NCI-H2081 (cell line): Measurements from ENCODE around the gene SNAI1.
"Not testable (repeated sequence)": the region's sequence is repeated elsewhere in the genome, so short reads cannot be mapped to it uniquely, and the experiment has no call there.

Experiments used
- DNase-seq, 2 experiments: peaks; one replicate each; lab custom pipeline; 2025; lab: John Stamatoyannopoulos, UW

The SNAI1 gene

GRCh38 chr20:49987015-49987867, 4.5 kb downstream of the SNAI1 start:
- no peak for DNase-seq

DNA sequence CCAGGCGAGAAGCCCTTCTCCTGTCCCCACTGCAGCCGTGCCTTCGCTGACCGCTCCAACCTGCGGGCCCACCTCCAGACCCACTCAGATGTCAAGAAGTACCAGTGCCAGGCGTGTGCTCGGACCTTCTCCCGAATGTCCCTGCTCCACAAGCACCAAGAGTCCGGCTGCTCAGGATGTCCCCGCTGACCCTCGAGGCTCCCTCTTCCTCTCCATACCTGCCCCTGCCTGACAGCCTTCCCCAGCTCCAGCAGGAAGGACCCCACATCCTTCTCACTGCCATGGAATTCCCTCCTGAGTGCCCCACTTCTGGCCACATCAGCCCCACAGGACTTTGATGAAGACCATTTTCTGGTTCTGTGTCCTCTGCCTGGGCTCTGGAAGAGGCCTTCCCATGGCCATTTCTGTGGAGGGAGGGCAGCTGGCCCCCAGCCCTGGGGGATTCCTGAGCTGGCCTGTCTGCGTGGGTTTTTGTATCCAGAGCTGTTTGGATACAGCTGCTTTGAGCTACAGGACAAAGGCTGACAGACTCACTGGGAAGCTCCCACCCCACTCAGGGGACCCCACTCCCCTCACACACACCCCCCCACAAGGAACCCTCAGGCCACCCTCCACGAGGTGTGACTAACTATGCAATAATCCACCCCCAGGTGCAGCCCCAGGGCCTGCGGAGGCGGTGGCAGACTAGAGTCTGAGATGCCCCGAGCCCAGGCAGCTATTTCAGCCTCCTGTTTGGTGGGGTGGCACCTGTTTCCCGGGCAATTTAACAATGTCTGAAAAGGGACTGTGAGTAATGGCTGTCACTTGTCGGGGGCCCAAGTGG, 5.3 kb downstream of the SNAI1 start:
- DNase-seq: no peak

GRCh38 chr20:49989234-49990065, 6.7 kb downstream of the SNAI1 start:
- no peak for DNase-seq

GRCh38 chr20:49990271-49990720, 7.5 kb downstream of the SNAI1 start:
- no peak for DNase-seq

DNA sequence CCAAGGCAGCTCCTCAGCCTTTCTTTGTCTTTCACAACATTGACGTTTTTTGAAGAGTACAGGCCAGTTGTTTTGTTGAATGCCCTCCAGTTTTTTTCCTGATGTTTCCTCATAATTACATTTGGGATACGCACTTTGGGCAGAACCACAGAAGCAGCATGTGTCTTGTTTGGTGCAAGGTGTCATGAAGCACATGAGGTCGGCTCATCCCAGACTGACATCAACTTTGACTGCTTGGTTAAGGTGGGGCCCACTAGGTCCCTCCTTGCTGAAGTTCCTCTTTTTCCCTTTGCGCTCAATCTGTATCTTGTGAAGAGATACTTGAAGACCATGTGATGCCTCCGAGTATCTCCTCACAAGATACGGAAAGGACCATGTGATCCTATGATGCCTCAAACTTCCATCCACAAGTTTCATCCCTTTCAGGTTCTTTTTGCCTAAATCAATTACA, 10.5 kb downstream of the SNAI1 start:
- DNase-seq: no peak

GRCh38 chr20:49995586-49995985, 12.8 kb downstream of the SNAI1 start:
- DNase-seq: no peak

DNA sequence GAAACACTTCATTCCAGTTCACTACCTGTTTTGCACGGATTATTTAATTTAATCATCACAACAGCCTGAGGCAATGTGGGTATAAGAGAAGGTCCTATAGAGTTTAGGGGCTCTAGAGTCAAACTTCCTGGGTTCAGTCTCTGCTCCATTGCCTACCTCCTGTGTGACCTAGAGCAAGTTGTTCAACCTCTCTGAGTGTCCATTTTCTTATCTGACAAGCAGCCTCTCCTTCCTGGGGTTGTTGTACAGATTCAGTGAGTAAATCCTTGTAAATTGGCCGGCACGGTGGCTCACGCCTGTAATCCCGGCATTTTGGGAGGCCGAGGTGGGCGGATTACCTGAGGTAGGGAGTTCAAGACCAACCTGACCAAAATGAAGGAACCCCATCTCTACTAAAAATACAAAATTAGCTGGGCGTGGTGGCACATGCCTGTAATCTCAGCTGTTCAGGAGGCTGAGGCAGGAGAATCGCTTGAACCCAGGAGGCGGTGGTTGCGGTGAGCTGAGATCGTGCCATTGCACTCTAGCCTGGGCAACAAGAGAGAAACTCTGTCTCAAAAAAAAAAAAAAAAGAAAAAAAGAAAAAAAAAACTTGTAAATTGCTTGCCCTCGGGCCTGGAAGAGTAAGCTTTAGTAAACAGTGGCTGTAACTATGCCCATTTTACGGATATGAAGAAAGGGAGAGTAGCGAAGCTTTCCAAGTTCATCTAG, 15.9 kb downstream of the SNAI1 start:
- DNase-seq: not testable (repeated sequence)

DNA sequence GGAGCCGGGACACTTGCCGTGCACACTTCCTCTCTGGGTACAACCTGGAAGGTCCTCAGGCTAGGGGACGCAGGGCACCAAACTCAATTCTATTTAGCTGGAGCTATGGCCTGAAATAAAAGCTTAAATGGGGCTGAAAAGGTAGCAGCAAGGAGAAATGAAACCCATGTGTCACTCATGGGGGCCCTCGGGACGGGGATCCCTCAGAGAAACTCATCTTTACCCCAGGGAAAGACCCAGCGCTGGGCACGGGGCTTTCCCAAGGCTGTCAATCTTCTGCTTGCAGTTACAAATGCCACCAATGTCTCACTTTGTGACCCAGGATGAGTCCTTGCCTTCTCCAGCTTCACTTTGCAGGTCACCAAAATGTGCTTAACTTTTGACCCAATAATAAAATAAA, 16.5 kb downstream of the SNAI1 start:
- DNase-seq: no peak

DNA sequence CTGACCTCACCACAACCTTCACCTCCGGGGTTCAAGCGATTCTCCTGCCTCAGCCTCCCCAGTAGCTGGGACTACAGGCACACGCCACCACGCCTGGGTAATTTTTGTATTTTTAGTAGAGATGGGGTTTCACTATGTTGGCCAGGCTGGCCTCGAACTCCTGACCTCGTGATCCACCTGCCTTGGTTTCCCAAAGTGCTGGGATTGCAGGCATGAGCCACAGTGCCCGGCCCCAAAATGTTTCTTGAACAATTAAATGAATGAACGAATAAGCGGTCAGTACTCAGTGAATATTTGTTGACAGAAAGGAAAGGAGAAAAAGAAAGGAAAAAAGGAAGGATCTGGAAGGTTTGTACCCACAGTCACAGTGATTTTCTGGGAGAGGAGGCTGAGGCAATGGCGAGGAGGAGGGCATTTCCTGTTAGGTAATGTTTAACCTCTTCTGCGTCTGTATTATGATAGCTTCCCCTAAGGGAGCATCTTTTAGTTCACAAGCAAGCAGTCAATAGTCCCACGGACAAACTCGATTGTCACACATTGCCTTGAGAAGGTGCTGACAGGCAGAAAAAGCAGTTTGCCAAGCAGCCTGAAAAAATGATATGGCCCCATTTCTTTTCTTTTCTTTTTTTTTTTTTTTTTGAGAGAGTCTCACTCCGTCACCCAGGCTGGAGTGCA, 17.9 kb downstream of the SNAI1 start:
- not testable (repeated sequence) for DNase-seq

DNA sequence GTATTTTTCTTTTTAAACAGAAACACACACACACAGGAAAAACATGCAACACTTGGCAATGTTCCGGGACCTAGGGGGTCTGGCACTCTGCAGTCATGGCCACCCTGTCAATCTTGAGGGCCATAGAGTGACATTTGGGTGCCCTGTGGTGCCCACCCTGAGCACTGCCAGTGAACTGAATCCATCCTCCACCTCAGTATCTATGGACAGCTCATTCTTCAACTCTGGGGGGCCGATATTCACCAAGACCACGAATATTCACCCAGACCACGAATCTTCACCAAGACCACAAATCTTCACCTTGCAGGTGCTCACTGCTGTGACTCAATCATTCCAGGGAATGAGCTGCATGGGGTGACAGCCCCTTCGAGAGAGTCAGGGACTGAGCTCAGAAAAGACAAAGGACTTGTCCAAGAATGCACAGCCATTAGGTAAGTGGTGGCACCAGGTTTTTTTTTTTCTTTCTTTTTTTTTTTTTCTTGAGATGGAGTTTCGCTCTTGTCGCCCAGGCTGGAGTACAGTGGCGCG, 19.1 kb downstream of the SNAI1 start:
- no peak for DNase-seq

DNA sequence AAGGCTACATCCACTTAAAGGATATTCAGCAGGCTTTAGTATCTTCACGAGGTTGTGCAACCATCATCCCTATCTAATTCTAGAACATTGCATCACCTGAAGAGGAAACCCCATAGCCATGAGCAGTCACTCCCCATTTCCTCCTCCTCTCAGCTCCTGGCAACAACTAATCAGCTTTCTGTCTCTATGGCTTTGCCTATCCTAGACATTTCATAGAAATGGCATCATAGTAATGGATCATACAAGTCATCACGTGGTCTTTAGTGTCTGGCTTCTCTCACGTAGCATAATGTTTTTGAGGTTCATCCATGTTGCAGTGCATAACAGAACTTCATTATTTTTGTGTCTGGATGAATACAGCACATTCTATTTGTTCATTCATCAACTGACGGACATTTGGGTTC, 20.5 kb downstream of the SNAI1 start:
- DNase-seq: no peak

DNA sequence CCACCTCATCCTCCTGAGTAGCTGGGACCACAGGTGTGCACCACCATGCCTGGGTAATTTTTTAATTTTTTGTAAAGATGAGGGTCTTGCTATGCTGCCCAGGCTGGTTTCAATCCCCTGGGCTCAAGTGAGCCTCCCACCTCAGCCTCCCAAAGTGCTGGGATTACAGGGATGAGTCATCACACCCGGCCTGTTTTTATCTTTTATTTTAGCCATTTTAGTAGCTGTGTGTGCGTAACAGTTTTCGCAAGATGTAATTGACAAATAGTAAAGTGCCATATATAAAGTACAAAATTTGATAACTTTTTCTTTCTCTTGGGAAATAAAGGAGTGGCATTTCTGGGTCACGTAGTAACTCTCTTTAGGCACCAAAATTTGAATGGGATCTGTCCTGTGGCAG, 21.4 kb downstream of the SNAI1 start:
- DNase-seq: no peak

DNA sequence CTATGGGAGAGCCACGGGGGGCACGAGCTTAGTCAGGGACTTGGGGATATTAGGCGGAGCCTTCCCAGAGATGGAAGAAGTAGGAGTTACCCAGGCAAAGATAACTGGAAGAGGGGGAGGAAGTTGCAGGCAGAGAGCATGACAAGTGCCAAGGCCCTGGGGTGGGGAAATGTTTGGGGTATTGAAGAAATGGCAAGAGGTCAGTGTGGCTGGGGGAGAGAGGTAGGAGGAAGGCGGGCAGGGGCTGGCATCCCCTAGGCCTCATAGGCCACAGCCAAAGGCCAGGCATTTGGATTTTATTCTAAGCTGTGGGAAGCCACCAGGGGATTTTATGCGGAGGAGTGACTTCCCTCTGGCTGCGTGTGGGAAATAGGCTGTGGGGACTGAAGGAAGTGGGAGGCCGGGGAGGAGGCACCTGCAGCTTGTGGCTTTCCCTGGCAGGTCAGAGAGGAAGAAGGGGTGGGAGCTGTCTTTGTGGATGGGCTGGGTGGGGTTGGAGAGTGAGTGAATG, 22.7 kb downstream of the SNAI1 start:
- no peak for DNase-seq

DNA sequence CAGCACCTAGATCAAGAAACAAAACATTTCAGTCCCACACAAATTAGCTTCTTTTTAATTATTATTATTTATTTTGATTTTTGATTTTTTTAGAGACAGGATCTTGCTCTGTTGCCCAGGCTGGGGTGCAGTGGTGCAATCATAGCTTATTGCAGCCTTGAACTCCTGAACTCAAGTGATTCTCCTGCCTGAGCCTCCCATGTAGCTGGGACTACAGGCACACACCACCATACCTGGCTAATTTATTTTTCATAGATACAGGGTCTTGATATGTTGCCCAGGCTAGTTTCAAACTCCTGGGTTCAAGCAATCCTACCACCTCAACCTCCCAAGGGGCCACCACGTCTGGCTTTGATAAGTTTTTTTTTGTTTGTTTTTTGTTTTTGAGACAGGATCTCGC, 24.6 kb downstream of the SNAI1 start:
- no peak for DNase-seq

- DNase-seq: no peak
Measured at GRCh38 chr20:50008007-50008406, 25.2 kb downstream of the SNAI1 start.

DNA sequence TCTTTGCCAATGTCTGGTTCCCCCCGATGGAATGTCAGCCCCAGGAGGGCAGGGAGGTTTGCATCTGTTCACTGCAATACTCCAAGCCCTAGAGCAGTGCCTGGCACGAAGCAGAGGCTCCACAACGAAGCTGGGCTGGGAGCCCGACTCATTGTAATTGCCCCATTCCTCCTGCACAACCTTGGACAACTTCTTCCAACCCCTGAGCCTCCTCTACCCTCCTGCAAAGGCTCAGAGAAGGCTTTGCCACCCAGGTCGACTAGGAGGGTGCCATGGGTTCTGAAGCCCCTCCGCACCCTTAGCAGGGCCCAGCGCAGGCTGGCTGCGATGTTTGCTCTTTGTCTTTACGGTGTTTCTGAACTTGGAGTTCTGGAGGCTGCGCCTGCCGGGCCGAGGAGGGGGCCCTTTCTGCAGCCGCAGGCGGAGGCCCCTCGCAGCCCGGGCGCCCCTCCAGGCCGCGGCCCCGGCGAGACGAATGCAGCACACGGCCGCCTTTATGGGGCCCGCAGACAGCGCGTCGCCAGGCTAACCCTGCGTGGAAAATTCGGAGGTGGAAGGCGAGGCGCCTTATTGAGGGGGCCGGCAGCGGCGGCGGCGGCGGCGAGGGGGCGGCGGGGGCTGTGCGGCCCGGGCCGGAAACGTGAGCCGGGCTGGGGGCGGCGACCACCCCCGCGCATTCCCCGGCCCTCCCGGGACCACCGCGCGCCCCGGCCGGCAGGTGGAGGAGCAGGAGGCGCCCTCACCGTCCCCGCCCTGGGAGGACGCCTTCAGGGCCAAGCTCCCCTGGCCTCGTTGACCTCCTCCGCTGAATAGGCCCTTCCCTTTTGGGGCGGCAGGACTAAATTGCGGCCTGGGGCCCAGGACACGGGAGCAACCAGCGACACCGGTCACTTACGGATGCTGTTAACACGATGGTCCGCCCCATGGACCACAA, 27.0 kb downstream of the SNAI1 start:
- no peak for DNase-seq

GRCh38 chr20:50011597-50011996, 28.8 kb downstream of the SNAI1 start:
- DNase-seq: not testable (repeated sequence)

DNA sequence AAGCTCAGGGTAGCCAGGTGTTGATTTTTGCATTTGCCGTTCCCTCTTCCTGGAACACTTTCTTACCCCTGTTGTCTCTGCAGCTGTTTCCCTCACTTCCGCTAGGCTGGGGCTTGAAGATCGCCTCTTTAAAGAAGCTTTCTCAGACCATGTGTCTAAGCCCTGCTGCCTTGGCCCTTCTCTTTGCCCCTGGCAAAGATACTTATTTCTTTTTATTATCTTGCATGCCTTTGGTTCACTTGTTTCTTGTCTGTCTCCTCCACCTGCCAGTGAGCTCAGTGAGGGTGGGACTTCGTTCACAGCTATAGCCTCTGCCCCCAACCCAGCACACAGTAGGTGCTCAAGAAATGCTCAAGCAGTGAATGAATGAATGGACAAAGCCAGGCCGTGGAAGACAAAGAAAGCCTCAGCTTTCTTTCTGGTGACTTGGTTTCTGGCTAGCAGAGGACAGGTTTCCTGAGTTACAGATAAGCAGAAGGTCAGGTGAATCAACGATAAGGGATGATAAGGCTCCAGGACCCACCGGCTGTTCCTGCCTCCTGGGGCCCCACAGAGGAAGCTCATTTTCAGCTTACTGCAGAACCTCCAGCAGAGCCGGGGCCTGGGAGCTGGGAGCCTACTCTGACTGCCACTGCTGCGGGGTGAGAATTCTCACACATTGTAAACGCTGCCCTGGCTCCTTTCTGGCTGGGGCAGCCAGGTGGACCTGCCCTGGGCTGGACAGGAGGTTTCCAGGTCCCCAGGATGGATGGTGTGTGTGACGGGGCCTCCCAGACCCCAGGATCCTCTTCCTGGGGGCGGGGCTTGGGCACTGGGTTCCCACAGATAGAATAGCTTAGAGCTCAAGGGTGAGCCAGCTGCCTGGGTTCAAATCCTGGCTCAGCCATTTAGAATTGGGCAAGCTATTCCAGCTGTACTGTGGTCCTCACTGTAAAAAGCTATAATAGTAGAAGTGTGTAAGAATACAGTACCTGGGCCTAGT, 29.8 kb downstream of the SNAI1 start:
- no peak for DNase-seq
